HG03342 (cell line): Measurements from ENCODE around the gene IKZF2.

ENCODE experiments used
- ATAC-seq: cut with Tn5 transposase; IDR thresholded peaks from one replicate; pipeline ENCODE4 v1.9.1; 2021; ENCODE audit warnings: mild to moderate bottlenecking, moderate library complexity; ENCODE audit not compliant: unreplicated experiment

The IKZF2 gene

GRCh38 chr2:212968284-212969081, 182.9 kb downstream of the IKZF2 start:
- ATAC-seq = peak; percentile 45

GRCh38 chr2:212966884-212967283, 184.5 kb downstream of the IKZF2 start:
- ATAC-seq = no peak

GRCh38 chr2:212962691-212963090, 188.7 kb downstream of the IKZF2 start:
- ATAC-seq = no peak

DNA sequence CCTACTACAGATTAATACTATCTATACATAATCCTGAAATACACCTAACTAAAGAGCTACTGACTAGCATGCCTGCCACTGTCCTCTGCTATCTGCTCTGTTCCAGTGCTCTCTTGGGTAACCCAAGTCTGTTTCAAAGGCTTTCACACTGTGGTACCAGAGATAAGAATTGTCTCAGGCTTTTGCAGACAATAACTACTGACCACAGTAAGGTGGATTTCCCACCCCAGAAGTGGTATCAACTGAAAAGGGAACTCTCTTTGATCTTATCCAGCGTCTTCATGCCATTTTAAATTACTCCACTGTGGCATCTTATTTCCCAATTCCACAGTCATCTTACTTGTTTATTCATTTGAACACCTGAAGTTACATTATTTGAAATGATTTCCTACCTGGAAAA, 190.2 kb downstream of the IKZF2 start:
- no peak for ATAC-seq

- ATAC-seq = no peak
These were observed 191.1 kb downstream of the IKZF2 start for GRCh38 chr2:212960336-212960735.

DNA sequence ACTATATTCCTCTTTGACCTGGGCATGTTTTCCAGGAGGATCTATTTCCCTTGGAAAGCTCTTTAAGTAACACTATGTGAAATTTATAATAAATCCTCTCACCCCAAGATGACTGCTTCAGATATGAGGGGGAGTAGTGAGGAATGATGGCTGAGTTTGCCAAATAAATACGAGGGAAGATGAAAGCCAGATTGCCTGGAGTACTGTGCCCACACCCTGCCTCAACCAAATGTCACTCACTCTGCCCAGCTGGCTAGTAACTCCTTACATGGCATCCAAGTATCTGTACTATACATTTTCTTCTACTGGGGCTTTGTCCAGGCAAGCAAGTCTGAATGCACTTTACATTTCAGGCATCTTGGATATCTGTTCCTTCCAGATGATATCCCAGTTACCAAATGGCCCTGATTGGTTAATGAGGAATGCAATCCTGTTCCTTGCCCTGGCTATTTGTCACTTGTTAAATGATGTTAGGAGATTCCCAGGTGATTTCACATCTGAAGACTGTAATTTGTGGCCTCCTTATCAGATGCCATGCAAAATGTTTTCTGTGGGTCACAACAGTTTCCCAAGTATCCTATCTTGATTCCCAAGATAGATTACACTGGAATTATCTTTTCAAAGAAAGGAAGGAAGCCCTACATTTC, 191.8 kb downstream of the IKZF2 start:
- no peak for ATAC-seq

GRCh38 chr2:212958757-212959295, 192.6 kb downstream of the IKZF2 start:
- ATAC-seq = no peak

DNA sequence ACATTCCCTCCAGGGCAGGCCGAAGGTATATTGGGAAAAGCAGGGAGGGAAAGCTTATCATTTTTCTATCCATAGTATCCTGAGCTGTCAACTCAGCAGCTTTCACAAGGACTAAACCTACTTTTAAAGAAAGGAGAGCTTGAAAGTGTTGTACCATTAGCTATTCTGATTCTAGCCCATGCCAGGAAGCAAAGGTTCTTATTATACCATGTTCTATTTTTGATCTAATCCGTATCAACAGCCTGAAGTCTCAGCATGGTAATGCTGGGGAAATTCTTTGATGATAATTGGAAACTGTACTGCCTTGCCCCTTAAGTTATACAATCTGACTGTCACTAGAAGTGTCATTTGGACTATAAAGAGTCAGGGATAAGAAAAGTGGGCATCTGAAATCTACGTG, 193.3 kb downstream of the IKZF2 start:
- ATAC-seq = no peak

GRCh38 chr2:212957624-212958023, 193.8 kb downstream of the IKZF2 start:
- ATAC-seq = no peak

- no peak for ATAC-seq
These were observed 194.5 kb downstream of the IKZF2 start for GRCh38 chr2:212956665-212957607.

DNA sequence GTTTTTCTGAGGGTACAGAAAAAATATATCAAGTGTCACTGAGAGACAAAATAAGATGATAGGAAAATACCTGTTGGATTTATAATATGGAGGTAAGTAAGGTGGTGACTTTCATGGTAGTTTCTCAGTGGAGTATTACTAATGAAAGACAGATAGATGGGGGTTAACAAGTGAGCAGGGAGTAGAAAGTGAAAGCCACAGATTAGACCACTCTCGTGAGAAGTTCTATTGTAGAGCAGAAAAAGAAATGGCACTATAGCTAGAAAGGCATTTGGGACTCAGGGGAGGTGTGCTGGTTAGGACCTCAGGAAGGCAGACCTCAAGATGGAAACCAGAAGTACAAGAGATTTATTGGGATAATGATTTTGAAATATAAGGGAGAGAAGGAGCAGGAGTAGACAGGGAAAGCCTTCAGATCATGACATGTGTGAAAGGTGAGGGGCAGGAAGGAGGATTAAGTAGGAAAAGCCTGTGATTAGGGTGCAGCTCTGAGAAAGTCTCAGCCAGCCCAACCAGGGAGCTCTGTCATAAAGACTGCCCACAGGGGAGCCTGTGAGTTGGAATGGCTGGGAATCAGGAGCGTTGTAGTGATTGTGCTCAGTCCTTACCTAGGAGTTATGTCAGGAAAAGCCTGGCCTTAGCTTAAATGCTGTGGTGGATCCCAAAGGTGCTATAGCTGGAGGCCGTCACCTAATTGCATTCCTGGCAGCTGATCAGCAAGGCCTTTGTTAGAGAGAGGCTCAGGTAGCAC, 198.1 kb downstream of the IKZF2 start:
- ATAC-seq = peak; percentile 91

DNA sequence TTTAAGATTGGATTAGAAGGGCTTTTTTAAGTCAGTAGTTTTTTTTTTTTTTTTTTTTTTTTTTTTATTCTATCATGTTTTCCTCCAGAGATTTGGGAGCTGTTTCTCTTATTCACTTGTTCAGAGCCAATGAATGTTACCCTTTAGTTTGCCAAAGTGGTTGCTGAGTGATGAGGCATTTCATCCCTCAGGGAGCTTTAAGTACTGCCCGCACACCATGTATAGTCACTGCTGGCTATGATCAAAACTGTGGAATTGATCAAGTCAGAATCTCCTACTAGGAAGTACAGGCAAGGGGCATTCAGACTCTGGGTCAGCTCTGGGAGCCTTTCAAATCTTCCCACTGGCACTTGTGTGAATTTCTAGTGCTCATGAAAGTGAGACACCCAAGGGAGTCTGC, 201.6 kb downstream of the IKZF2 start:
- no peak for ATAC-seq
